Endometrial microvascular endothelial cells (primary cell): ENCODE results near the gene AIFM3. TPM values are rescaled to one million over a fixed set of nuclear protein-coding genes. Genes with fewer than 3 reads are reported as not detected.
"Not testable (repeated sequence)": the region's sequence is repeated elsewhere in the genome, so short reads cannot be mapped to it uniquely, and the experiment has no call there.

Experiments used
- in situ Hi-C: cut with HindIII; loops from 2 replicates; pipeline ENCODE4 v1.10.0; 2017; ENCODE audit warnings: low sequenced_read_pairs, low pct_unique_long_range_greater_than_20kb; ENCODE audit errors: inconsistent ontology term
- total RNA-seq: library from RNA; depleted of rRNA; stranded (reverse); fragments of >200 nt; gene quantifications from one replicate; pipeline ENCODE4 v1.2.3, GENCODE V29; 2015; ENCODE audit errors: inconsistent ontology term

Gene AIFM3
- total RNA-seq, 1 donor from 2014 or later: not detected

DNA sequence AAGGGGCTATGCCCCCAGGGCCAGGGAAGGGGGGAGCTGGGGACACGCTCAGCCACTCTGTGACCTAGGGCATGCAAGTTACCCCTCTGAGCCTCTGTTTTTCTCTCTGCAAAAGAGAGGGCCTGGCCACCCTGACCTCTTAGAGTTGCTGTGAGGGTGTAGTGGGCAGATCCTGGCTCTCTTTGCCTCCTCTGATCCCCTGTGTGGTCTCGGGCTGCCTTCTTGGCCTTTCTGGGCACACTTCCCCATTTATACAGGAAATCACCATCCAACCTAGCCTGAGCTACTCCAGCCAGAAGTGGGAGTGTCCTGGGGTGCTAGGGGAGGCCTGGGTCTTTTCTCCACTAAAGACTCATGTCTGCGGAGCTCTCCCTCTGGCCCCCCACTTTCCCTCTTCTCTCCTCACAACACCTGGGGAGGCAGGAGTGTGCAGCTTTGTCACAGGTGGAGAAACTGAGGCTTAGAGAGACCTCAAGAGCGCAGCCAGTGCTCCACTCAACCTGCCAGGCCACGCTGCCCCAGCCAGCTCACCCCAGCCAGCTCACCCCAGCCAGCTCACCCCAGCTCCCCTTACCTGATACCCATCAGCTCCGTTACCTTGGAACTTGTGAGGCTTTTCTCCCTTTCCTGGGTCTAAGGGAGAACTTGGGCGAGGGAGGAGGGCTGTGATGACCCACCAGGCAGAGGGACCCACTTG, 1.4 kb downstream of the AIFM3 start:
- in situ Hi-C loops: no loop called here

- in situ Hi-C loops: no loop called here
Measured at GRCh38 chr22:20970939-20971657, 4.0 kb downstream of the AIFM3 start.

DNA sequence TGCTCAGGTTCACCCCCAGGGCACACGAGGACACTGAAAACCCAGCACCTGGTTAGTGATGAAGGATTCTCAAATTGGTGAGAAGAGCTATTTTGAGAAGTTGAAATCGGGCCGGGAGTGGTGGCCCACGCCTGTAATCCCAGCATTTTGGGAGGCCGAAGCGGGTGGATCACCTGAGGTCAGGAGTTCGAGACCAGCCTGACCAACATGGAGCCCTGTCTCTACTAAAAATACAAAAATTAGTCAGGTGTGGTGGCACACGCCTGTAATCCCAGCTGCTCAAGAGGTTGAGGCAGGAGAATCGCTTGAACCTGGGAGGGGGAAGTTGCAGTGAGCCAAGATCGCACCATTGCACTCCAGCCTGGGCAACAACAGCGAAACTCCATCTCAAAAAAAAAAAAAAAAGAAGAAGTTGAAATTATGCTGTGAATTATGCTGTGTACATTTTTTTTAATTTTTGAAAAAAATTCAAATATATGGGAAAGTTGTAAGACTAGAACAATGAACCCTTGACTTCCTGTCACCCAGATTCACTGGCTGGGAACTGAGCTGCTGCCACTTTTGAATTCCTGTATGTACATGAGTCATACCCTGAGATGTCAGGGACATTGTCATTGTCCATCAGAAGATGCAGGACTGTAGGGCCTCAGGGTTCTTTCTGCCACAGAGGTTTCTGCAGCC, 5.1 kb downstream of the AIFM3 start:
- in situ Hi-C loops: not testable (repeated sequence)

DNA sequence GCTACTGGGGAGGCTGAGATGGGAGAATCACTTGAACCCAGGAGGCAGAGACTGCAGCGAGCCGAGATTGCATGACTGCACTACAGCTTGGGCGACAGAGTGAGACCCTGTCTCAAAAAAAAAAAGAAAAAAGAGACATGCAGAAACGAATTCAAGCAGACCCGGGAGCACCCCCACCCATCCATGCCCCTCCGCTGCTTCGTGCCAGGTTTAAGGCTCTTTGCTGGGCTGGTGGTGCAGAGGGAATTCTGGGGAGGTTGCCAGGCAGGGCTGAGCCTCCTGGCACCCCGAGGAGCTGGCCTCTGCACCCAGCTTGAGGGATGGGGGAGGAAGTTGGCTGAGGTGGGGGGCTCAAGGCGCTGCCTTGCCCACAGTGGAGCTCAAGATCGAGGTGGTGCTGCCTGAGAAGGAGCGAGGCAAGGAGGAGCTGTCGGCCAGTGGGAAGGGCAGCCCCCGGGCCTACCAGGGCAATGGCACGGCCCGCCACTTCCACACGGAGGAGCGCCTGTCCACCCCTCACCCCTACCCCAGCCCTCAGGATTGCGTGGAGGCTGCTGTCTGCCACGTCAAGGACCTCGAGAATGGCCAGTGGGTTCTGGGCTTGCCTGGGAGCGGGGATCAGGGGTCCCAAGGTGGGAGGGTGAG, 6.0 kb downstream of the AIFM3 start:
- in situ Hi-C loops: no loop called here

- in situ Hi-C loops: no loop called here
Measured at GRCh38 chr22:20973634-20974286, 6.7 kb downstream of the AIFM3 start.

DNA sequence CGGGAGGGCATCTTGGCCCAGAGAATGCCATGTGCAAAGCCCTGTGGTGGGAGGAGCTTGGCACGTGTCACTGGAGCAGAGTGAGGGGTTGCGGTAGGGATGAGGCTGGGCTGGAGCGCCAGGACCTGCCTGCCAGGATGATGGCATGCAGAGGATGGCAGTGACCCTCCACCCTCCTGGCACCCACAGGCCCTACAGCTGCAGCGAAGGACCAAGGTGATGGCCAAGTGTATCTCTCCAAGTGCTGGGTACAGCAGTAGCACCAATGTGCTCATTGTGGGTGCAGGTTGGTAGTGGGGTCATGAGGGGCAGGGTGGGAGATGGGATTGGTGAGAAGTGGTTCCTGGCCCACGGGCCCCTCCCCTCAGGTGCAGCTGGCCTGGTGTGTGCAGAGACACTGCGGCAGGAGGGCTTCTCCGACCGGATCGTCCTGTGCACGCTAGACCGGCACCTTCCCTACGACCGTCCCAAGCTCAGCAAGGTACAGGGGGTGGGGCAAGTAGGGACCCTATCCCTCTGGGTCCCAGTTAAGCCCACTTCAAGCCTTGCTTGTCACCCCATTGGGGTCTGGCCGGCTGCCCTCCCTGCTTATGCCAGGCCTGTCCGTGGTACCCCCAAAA, 7.4 kb downstream of the AIFM3 start:
- in situ Hi-C loops: no loop called here

- in situ Hi-C loops: no loop called here
Measured at GRCh38 chr22:20975541-20976290, 8.7 kb downstream of the AIFM3 start.

- in situ Hi-C loops: no loop called here
Measured at GRCh38 chr22:20976291-20976877, 9.3 kb downstream of the AIFM3 start.

DNA sequence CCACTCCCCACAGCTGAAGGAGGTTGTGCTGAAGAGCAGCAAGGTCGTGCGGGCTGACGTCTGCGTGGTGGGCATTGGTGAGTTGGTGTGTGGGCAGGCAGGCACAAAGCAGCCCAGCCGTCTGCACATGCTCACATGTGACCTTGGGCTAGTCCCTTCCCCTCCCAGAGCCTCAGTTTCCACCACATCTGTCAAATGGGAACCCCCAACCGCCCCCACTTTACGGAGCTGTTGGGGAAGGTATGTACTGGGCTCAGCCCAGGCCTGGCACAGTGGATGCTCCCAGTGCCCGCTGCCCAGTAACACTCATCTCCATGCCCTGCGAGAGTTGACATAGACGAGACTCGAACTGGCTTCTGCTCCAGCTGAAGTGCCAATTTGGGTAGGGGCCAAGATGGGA, 10.0 kb downstream of the AIFM3 start:
- in situ Hi-C loops: no loop called here

GRCh38 chr22:20977516-20978170, 10.6 kb downstream of the AIFM3 start:
- in situ Hi-C loops: no loop called here

- in situ Hi-C loops: no loop called here
Measured at GRCh38 chr22:20978419-20978818, 11.4 kb downstream of the AIFM3 start.

GRCh38 chr22:20979243-20979809, 12.3 kb downstream of the AIFM3 start:
- in situ Hi-C loops: no loop called here

DNA sequence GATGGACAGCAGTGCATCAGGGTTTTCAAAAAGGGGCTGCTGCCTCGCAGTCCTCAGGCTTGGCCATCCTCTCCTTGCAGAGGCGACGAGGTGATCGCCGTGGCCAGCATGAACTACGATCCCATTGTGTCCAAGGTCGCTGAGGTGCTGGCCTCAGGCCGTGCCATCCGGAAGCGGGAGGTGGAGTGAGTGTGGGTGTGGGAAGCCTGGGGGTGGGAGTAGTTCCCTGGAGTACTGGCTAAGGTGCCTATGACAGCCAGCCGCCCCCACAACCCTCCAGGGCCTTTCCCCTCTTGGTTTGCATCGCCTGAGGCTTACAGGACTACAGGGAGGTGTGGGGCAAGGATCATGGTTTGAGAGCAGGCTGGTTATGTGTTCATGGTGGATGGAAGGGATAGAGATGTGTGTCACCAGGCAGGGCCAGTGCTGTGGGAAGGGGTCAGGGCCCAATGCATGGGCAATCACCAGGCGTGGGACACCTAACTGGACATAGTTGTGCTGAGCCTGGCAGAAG, 12.9 kb downstream of the AIFM3 start:
- in situ Hi-C loops: no loop called here

DNA sequence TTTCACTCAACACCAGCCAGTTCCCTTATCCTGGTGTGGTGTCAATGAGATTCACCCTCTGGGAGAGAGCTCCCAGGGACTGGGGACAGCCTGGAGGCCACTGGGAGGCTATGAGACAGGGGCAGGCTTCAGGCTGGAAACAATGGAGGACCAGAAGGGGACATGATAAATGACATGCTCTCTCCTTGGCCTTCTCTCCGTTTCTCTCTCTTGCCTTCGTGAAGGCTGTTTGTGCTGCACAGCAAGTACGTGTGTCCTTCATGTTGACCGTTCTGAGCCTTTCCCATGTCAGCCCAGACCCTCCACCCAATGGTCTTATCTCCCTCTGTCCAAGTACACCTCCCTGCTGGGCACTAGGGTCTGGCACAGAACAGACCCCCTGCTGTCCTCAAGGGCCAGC, 13.5 kb downstream of the AIFM3 start:
- in situ Hi-C loops: no loop called here

- in situ Hi-C loops: no loop called here
Measured at GRCh38 chr22:20980938-20981722, 14.1 kb downstream of the AIFM3 start.
